Pulmonary artery endothelial cell (primary cell): ENCODE results near the gene KCNJ9. TPM values are rescaled to one million over a fixed set of nuclear protein-coding genes. Genes with fewer than 3 reads are reported as not detected.
"Not testable (repeated sequence)": the region's sequence is repeated elsewhere in the genome, so short reads cannot be mapped to it uniquely, and the experiment has no call there.

Experiments
- DNase-seq: peaks from one replicate; pipeline ENCODE4 v3.0.0-alpha.2; 2011; ENCODE audit warnings: low read depth, low spot score
- total RNA-seq: library from RNA; depleted of rRNA; stranded (reverse); fragments of >200 nt; gene quantifications from 2 replicates; pipeline ENCODE4 v1.2.3, GENCODE V29; 2014

KCNJ9 gene
- total RNA-seq, 1 donor from 2014 or later = not detected

GRCh38 chr1:160103658-160104408 is 22.5 kb downstream of the KCNJ9 start:
- DNase-seq = no peak

GRCh38 chr1:160104486-160104885 is 23.1 kb downstream of the KCNJ9 start:
- no peak for DNase-seq

- DNase-seq = no peak
These were observed 23.8 kb downstream of the KCNJ9 start for GRCh38 chr1:160105155-160105554.

GRCh38 chr1:160107512-160107911 is 26.2 kb downstream of the KCNJ9 start:
- no peak for DNase-seq

GRCh38 chr1:160108888-160109662 is 27.7 kb downstream of the KCNJ9 start:
- DNase-seq = no peak

- no peak for DNase-seq
These were observed 28.3 kb downstream of the KCNJ9 start for GRCh38 chr1:160109686-160110085.

GRCh38 chr1:160111462-160111861 is 30.1 kb downstream of the KCNJ9 start:
- not testable (repeated sequence) for DNase-seq

- DNase-seq = no peak
These were observed 31.0 kb downstream of the KCNJ9 start for GRCh38 chr1:160112357-160112756.

GRCh38 chr1:160113407-160113806 is 32.1 kb downstream of the KCNJ9 start:
- DNase-seq = no peak

GRCh38 chr1:160114085-160114484 is 32.7 kb downstream of the KCNJ9 start:
- no peak for DNase-seq

- no peak for DNase-seq
These were observed 34.4 kb downstream of the KCNJ9 start, which contains the start of gene ATP1A2 for GRCh38 chr1:160115545-160116282. ATP1A2 (plus strand) TSS chr1:160115759; CDS start chr1:160115862, 103 bp downstream.

- DNase-seq = no peak
These were observed 35.2 kb downstream of the KCNJ9 start for GRCh38 chr1:160116283-160117147.

- DNase-seq = no peak
These were observed 36.0 kb downstream of the KCNJ9 start for GRCh38 chr1:160117300-160117699.

GRCh38 chr1:160117709-160118183 is 36.4 kb downstream of the KCNJ9 start:
- no peak for DNase-seq

- no peak for DNase-seq
These were observed 37.6 kb downstream of the KCNJ9 start for GRCh38 chr1:160118928-160119327.

- DNase-seq = no peak
These were observed 39.5 kb downstream of the KCNJ9 start for GRCh38 chr1:160120797-160121196.

- DNase-seq = no peak
These were observed 40.0 kb downstream of the KCNJ9 start for GRCh38 chr1:160121388-160121787.

GRCh38 chr1:160122978-160123495 is 41.7 kb downstream of the KCNJ9 start:
- DNase-seq = no peak

- no peak for DNase-seq
These were observed 42.4 kb downstream of the KCNJ9 start for GRCh38 chr1:160123726-160124125.

GRCh38 chr1:160124705-160125478 is 43.6 kb downstream of the KCNJ9 start:
- DNase-seq = no peak
